H9 (cell line): Measurements from ENCODE around the gene C2orf49. TPM values are rescaled to one million over a fixed set of nuclear protein-coding genes. Genes with fewer than 3 reads are reported as not detected.

Experiments
- DNase-seq: peaks from one replicate; pipeline ENCODE4 v3.0.0-alpha.2; 2017
- H2AFZ ChIP-seq: one replicate; pipeline ENCODE4 v1.6.1; 2013; ENCODE audit warnings: mild to moderate bottlenecking, low read length, control low read depth, moderate library complexity
- H2AK5ac ChIP-seq: 2 replicates; pipeline ENCODE4 v1.6.1; 2013; ENCODE audit warnings: low read length, control low read depth, mixed read lengths; ENCODE audit not compliant: insufficient read length
- H2BK120ac ChIP-seq: one replicate; pipeline ENCODE4 v1.6.1; 2013; ENCODE audit warnings: low read depth, mild to moderate bottlenecking, low read length, control low read depth, inconsistent platforms; ENCODE audit not compliant: poor library complexity, severe bottlenecking
- H2BK12ac ChIP-seq: 2 replicates; pipeline ENCODE4 v1.6.1; 2013; ENCODE audit warnings: low read length, control low read depth, mixed read lengths, low read depth; ENCODE audit not compliant: insufficient read length
- H2BK15ac ChIP-seq: 2 replicates; pipeline ENCODE4 v1.6.1; 2013; ENCODE audit warnings: low read depth, low read length, control low read depth
- H2BK20ac ChIP-seq: one replicate; pipeline ENCODE4 v1.6.1; 2013; ENCODE audit warnings: low read depth, mild to moderate bottlenecking, low read length, control low read depth, inconsistent platforms; ENCODE audit not compliant: poor library complexity, severe bottlenecking
- H2BK5ac ChIP-seq: 2 replicates; pipeline ENCODE4 v1.6.1; 2013; ENCODE audit warnings: low read length, control low read depth, mixed read lengths; ENCODE audit not compliant: insufficient read length
- H3K14ac ChIP-seq: 2 replicates; pipeline ENCODE4 v1.6.1; 2013; ENCODE audit warnings: low read length, control low read depth; ENCODE audit not compliant: insufficient read depth
- H3K18ac ChIP-seq: 2 replicates; pipeline ENCODE4 v1.6.1; 2013; ENCODE audit warnings: low read depth, mild to moderate bottlenecking, mixed read lengths, low read length, control low read depth; ENCODE audit not compliant: insufficient read length
- H3K23ac ChIP-seq: 2 replicates; pipeline ENCODE4 v1.6.1; 2013; ENCODE audit warnings: low read length, control low read depth, mixed read lengths, low read depth; ENCODE audit not compliant: insufficient read length
- H3K23me2 ChIP-seq: 2 replicates; pipeline ENCODE4 v1.6.1; 2013; ENCODE audit warnings: low read depth, mild to moderate bottlenecking, mixed read lengths, low read length, control low read depth; ENCODE audit not compliant: insufficient read length, poor library complexity, severe bottlenecking
- H3K27ac ChIP-seq: 2 replicates; pipeline ENCODE4 v1.5.1; 2013; ENCODE audit warnings: low read length, control low read depth, mixed read lengths, low read depth; ENCODE audit not compliant: insufficient read length
- H3K27me3 ChIP-seq: 2 replicates; pipeline ENCODE4 v1.6.1; 2013; ENCODE audit warnings: low read length, control low read depth, inconsistent platforms; ENCODE audit not compliant: insufficient read depth
- H3K4ac ChIP-seq: 2 replicates; pipeline ENCODE4 v1.6.1; 2013; ENCODE audit warnings: low read depth, mild to moderate bottlenecking, control low read depth, inconsistent platforms, low read length, moderate library complexity
- H3K4me1 ChIP-seq: 2 replicates; pipeline ENCODE4 v1.6.1; 2013; ENCODE audit warnings: low read length, control low read depth, inconsistent platforms; ENCODE audit not compliant: insufficient read depth
- H3K4me2 ChIP-seq: 2 replicates; pipeline ENCODE4 v1.6.1; 2013; ENCODE audit warnings: low read length, control low read depth, mixed read lengths; ENCODE audit not compliant: insufficient read length, insufficient read depth
- H3K56ac ChIP-seq: 2 replicates; pipeline ENCODE4 v1.6.1; 2013; ENCODE audit warnings: low read depth, mild to moderate bottlenecking, mixed read lengths, low read length, control low read depth; ENCODE audit not compliant: insufficient read length
- H3K79me1 ChIP-seq: 2 replicates; pipeline ENCODE4 v1.6.1; 2013; ENCODE audit warnings: low read depth, mild to moderate bottlenecking, moderate library complexity, low read length, control low read depth, inconsistent platforms; ENCODE audit not compliant: insufficient read depth, poor library complexity, severe bottlenecking
- H3K79me2 ChIP-seq: 2 replicates; pipeline ENCODE4 v1.6.1; 2013; ENCODE audit warnings: low read length, control low read depth, inconsistent platforms; ENCODE audit not compliant: insufficient read depth
- H3K9ac ChIP-seq: 2 replicates; pipeline ENCODE4 v1.6.1; 2013; ENCODE audit warnings: low read length, control low read depth, mixed read lengths; ENCODE audit not compliant: insufficient read length; ENCODE audit errors: extremely low read depth
- H3K9me3 ChIP-seq: one replicate; pipeline ENCODE4 v1.6.1; 2013; ENCODE audit warnings: low read depth, low read length, inconsistent platforms; ENCODE audit not compliant: control insufficient read depth
- H3T11ph ChIP-seq: one replicate; pipeline ENCODE4 v1.6.1; 2013; ENCODE audit warnings: mild to moderate bottlenecking, low read length, control low read depth, inconsistent platforms
- H4K20me1 ChIP-seq: one replicate; pipeline ENCODE4 v1.6.1; 2013; ENCODE audit not compliant: control insufficient read depth, insufficient read length, insufficient read depth
- H4K5ac ChIP-seq: 2 replicates; pipeline ENCODE4 v1.6.1; 2013; ENCODE audit warnings: low read depth, mild to moderate bottlenecking, mixed read lengths, low read length, control low read depth; ENCODE audit not compliant: insufficient read length
- H4K8ac ChIP-seq: replicated peaks from 2 replicates; pipeline ENCODE4 v1.6.1; 2013; ENCODE audit warnings: low read length, control low read depth, mixed read lengths, low read depth; ENCODE audit not compliant: insufficient read length
- H4K91ac ChIP-seq: 2 replicates; pipeline ENCODE4 v1.6.1; 2013; ENCODE audit warnings: low read depth, mild to moderate bottlenecking, moderate library complexity, mixed read lengths, low read length, control low read depth; ENCODE audit not compliant: insufficient read length
- H3K27ac Mint-ChIP-seq, 3 experiments: 2 replicates in 2 of 3; 3 replicates in 1 of 3; pipeline ENCODE4 v1.8.0; 2020 to 2021; ENCODE audit warnings: mixed read lengths in 3 of 3, mild to moderate bottlenecking in 1 of 3, moderate library complexity in 1 of 3
- H3K27me3 Mint-ChIP-seq: 2 replicates; pipeline ENCODE4 v1.8.0; 2021; ENCODE audit warnings: low read depth, mild to moderate bottlenecking, moderate library complexity, mixed read lengths
- H3K36me3 Mint-ChIP-seq, 3 experiments: 2 replicates in 2 of 3; 3 replicates in 1 of 3; pipeline ENCODE4 v1.8.0; 2020 to 2021; ENCODE audit warnings: low read depth in 3 of 3, mixed read lengths in 3 of 3; ENCODE audit not compliant: insufficient read depth in 1 of 3
- H3K4me1 Mint-ChIP-seq, 2 experiments: 2 replicates each; pipeline ENCODE4 v1.8.0; 2020; ENCODE audit warnings: mixed read lengths in 2 of 2
- H3K4me3 Mint-ChIP-seq, 2 experiments: 2 replicates in 1 of 2; 3 replicates in 1 of 2; pipeline ENCODE4 v1.8.0; 2020 to 2021; ENCODE audit warnings: mild to moderate bottlenecking in 2 of 2, mixed read lengths in 2 of 2, moderate library complexity in 1 of 2
- H3K9me3 Mint-ChIP-seq, 2 experiments: 2 replicates in 1 of 2; 3 replicates in 1 of 2; pipeline ENCODE4 v1.8.0; 2020; ENCODE audit warnings: mild to moderate bottlenecking in 2 of 2, mixed read lengths in 2 of 2, moderate library complexity in 1 of 2
- CTCF ChIP-seq: fragments of 200-600 bp; sonication (generic); conservative IDR thresholded peaks from 3 replicates; pipeline ENCODE4 v1.8.0; 2021; ENCODE audit warnings: antibody characterized with exemption, mild to moderate bottlenecking
- WGBS: extraction: QIAGEN DNeasy Blood & Tissue Kit; methylation state at CpG from one replicate; pipeline ENCODE4 v1.1.7; 2013; ENCODE audit warnings: missing lambda C conversion rate, low lambda C conversion rate, mixed read lengths; ENCODE audit not compliant: insufficient read length; ENCODE audit errors: extremely low coverage; 5-methylcytosine and 5-hydroxymethylcytosine counted together
- total RNA-seq: library from RNA; stranded (reverse); gene quantifications from 2 replicates; pipeline ENCODE4 v1.2.1, GENCODE V29; 2021

Gene C2orf49
- total RNA-seq, 1 experiment from 2014 or later: 18.8 TPM

DNA sequence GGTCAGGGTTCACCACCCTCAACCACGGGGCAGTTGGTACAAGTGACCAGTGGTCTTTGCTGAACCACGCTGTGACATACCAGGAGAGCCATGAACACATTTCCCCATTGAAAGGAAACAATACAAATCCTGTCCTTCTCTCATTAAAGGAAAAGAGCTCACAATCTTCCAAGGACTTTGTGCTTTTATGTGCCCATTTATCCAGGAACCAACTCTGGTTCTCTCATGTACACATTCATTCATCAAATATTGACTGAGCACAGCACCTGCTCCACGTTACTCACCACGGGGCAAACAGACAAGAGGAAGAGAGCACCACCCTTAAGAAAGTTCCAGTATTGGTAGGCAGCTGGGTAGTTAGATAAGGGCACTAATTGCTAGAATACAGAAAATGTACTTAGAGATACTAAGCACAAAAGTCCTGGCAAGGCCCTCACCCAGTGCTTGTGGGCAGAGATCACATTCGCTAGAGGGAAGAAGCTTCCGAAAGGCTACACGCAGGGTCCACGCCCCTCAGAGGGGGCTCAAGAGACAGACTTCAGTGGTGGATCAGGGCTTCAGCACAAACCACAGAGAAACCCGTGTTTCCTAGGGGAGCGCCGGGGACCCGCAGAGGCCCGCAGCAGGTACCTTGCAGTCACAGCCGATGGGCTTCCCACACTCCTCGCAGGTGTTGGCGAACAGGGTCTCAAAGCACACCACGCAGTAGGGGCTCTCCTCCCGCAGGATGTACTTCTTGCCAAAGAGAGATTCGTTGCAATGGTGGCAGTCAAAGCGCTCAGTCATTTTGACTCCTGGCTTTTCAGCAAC is 48.6 kb downstream of the C2orf49 start:
- Histone ChIP-seq H4K8ac (no peak overlapping the region), H2BK12ac (no peak overlapping the region), H3K18ac (no peak overlapping the region), H3K27me3 (no peaks in the 10 kb centered on the region), H3K9ac (no peak overlapping the region), H3K23ac (no peak overlapping the region), H3T11ph (no peak overlapping the region), H2BK20ac (no peak overlapping the region), H3K23me2 (no peaks in the 10 kb centered on the region), H2AFZ (no peak overlapping the region), H3K9me3 (no peaks in the 10 kb centered on the region), H4K5ac (no peak overlapping the region), H3K4me2 (no peak overlapping the region), H2BK15ac (no peak overlapping the region), H4K20me1 (no peaks in the 10 kb centered on the region), H3K27ac (no peak overlapping the region), H3K4me1 (no peaks in the 10 kb centered on the region), H2BK120ac (no peak overlapping the region), H3K79me1 (no peaks in the 10 kb centered on the region), H3K56ac (no peak overlapping the region), H2BK5ac (no peak overlapping the region), H3K4ac (no peak overlapping the region), H3K79me2 (no peaks in the 10 kb centered on the region), H4K91ac (no peak overlapping the region), H2AK5ac (no peak overlapping the region), H3K14ac (no peak overlapping the region)
- Mint-ChIP-seq H3K4me1 (no peaks in the 10 kb centered on the region), H3K9me3 (no peaks in the 10 kb centered on the region), H3K27ac (no peak overlapping the region; a peak in 1 of 7 replicates), H3K36me3 (peaks cover 7 to 55% (median 48%) of the 10 kb centered on the region in 3 experiments), H3K27me3 (no peaks in the 10 kb centered on the region; the same call in 1 of the 2 replicates), H3K4me3 (no peak overlapping the region)
- TF ChIP-seq CTCF: no peak
- DNase-seq: no peak
- WGBS: no CpG with 5 or more reads among the region's 20 CpGs
